Measurements from ENCODE around the gene PTK6. TPM values are rescaled to one million over a fixed set of nuclear protein-coding genes. Genes with fewer than 3 reads are reported as not detected.

Gene PTK6
- total and polyA plus RNA-seq, 2 donors (not counting 1 experiment from before 2014, with no cell fraction given) = 0.86 to 2.3 TPM

- no peak overlapping the region for H2AFZ ChIP-seq (ENCODE audit: insufficient read depth, low read depth, low read length, poor library complexity, severe bottlenecking)
- H3K27me3 Mint-ChIP-seq = no peaks in the 10 kb centered on the region
- H3K27me3 ChIP-seq (replicated peaks in 1 of 4; ENCODE audit: control extremely low read depth in 1 of 4, control insufficient read depth in 3 of 4, insufficient read depth in 4 of 4, low read length in 3 of 4) = no peaks in the 10 kb centered on the region
- 94% methylated on average over 43 of the region's 43 CpGs for WGBS (ENCODE audit: insufficient coverage)
- DNase-seq (no peak), ATAC-seq (ENCODE audit: low read depth) (no peak)
- ChIA-PET POLR2A (interaction anchor here (0.6 to 1.6 kb wide), 2 partner anchors 11 to 24 kb away, joined by 3 to 5 read pairs; no protein-coding TSS in a partner anchor), CTCF (interaction anchor here (0.6 to 3.7 kb wide), 3 partner anchors 9 to 473 kb away, joined by 3 to 17 read pairs (median 3); partner anchors contain the start of gene PTK6)
- no peak overlapping the region for H3K27ac Mint-ChIP-seq
- intact Hi-C loops (cut with micrococcal nuclease) = no loop called here
- peaks cover 7% of the 10 kb centered on the region for H3K79me2 ChIP-seq (ENCODE audit: control insufficient read depth, insufficient read depth, low read length)
- H3K9me3 ChIP-seq (ENCODE audit: control extremely low read depth in 1 of 3, control insufficient read depth in 2 of 3, insufficient read depth in 1 of 3, low read length in 2 of 3) = peaks cover 0 to 9% (median 0%) of the 10 kb centered on the region in 3 donors
- TF ChIP-seq, protein P1, sequence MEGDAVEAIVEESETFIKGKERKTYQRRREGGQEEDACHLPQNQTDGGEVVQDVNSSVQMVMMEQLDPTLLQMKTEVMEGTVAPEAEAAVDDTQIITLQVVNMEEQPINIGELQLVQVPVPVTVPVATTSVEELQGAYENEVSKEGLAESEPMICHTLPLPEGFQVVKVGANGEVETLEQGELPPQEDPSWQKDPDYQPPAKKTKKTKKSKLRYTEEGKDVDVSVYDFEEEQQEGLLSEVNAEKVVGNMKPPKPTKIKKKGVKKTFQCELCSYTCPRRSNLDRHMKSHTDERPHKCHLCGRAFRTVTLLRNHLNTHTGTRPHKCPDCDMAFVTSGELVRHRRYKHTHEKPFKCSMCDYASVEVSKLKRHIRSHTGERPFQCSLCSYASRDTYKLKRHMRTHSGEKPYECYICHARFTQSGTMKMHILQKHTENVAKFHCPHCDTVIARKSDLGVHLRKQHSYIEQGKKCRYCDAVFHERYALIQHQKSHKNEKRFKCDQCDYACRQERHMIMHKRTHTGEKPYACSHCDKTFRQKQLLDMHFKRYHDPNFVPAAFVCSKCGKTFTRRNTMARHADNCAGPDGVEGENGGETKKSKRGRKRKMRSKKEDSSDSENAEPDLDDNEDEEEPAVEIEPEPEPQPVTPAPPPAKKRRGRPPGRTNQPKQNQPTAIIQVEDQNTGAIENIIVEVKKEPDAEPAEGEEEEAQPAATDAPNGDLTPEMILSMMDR (IDR thresholded peaks at IDR 0.05) = no peak
- TF ChIP-seq EZH2 (IDR thresholded peaks at IDR 0.05; ENCODE audit: borderline replicate concordance, insufficient read depth, low read depth, low read length, poor library complexity, severe bottlenecking) = no peak
- H3K4me3 Mint-ChIP-seq = no peak overlapping the region
- no peak overlapping the region for H3K9ac ChIP-seq (ENCODE audit: low read length)
- H3K4me2 ChIP-seq (replicated peaks; ENCODE audit: low read depth, low read length, poor library complexity, severe bottlenecking) = no peak overlapping the region
- no peak overlapping the region for H3K4me3 ChIP-seq (ENCODE audit: control extremely low read depth in 1 of 5, extremely low read depth in 1 of 5, insufficient read depth in 1 of 5, low read depth in 2 of 5, low read length in 4 of 5)
- no peaks in the 10 kb centered on the region for H3K9me3 Mint-ChIP-seq (ENCODE audit: insufficient read depth)
- peaks cover 0 to 48% of the 10 kb centered on the region in 2 experiments for H3K36me3 ChIP-seq (replicated peaks in 1 of 2; ENCODE audit: control extremely low read depth in 1 of 2, control insufficient read depth in 1 of 2, extremely low read depth in 1 of 2, insufficient read depth in 2 of 2, low read length in 1 of 2)
- H3K4me1 ChIP-seq (ENCODE audit: control insufficient read depth in 2 of 2, insufficient read depth in 2 of 2, low read length in 2 of 2) = peaks cover 34 to 46% of the 10 kb centered on the region in 2 donors
- no peak overlapping the region for H3K27ac ChIP-seq (ENCODE audit: low read length in 2 of 2)
- H4K20me1 ChIP-seq (ENCODE audit: control insufficient read depth, insufficient read depth, low read length, poor library complexity, severe bottlenecking) = peaks cover 88% of the 10 kb centered on the region
- H3K4me1 Mint-ChIP-seq = peaks cover 29% of the 10 kb centered on the region
These were observed 28.6 kb upstream of the PTK6 start for GRCh38 chr20:63565699-63566335.
